DOHH2 (cell line): Measurements from ENCODE around the gene WDR33.

Experiments used
- H3F3A ChIP-seq: fragments of 200-600 bp; sonication (generic), shearing (Covaris generic); 2 replicates; pipeline ENCODE4 v1.6.0; 2016; ENCODE audit warnings: antibody characterized with exemption, mild to moderate bottlenecking; ENCODE audit not compliant: control insufficient read depth, insufficient read depth
- H3K27ac ChIP-seq: fragments of 200-600 bp; sonication (generic); 2 replicates; pipeline ENCODE4 v1.5.1; 2014; ENCODE audit warnings: low read depth, mild to moderate bottlenecking, low read length, moderate library complexity
- H3K27me3 ChIP-seq: fragments of 200-600 bp; sonication (generic); 2 replicates; pipeline ENCODE4 v1.6.1; 2014; ENCODE audit warnings: mild to moderate bottlenecking, low read length, mixed read lengths; ENCODE audit not compliant: control insufficient read depth
- H3K36me3 ChIP-seq: fragments of 200-600 bp; sonication (generic); 2 replicates; pipeline ENCODE4 v1.6.1; 2014; ENCODE audit warnings: mild to moderate bottlenecking, low read length, moderate library complexity, mixed read lengths; ENCODE audit not compliant: control insufficient read depth
- H3K4me1 ChIP-seq: fragments of 200-600 bp; sonication (generic); 2 replicates; pipeline ENCODE4 v1.6.1; 2014; ENCODE audit warnings: mild to moderate bottlenecking, low read length, mixed read lengths; ENCODE audit not compliant: control insufficient read depth
- H3K4me2 ChIP-seq: fragments of 200-600 bp; sonication (generic); 2 replicates; pipeline ENCODE4 v1.6.0; 2014; ENCODE audit warnings: mild to moderate bottlenecking, low read length, moderate library complexity
- H3K4me3 ChIP-seq: fragments of 200-600 bp; sonication (generic); 2 replicates; pipeline ENCODE4 v1.5.1; 2014; ENCODE audit warnings: mild to moderate bottlenecking, low read length, mixed read lengths
- H3K79me2 ChIP-seq: fragments of 200-600 bp; sonication (generic); 2 replicates; pipeline ENCODE4 v1.6.1; 2014; ENCODE audit warnings: mild to moderate bottlenecking, low read length, mixed read lengths; ENCODE audit not compliant: control insufficient read depth
- H3K9me2 ChIP-seq: fragments of 200-600 bp; sonication (generic); replicated peaks from 2 replicates; pipeline ENCODE4 v1.6.1; 2014; ENCODE audit warnings: mild to moderate bottlenecking, low read length, mixed read lengths; ENCODE audit not compliant: control insufficient read depth
- H3K9me3 ChIP-seq: fragments of 200-600 bp; sonication (generic); 2 replicates; pipeline ENCODE4 v1.6.1; 2014; ENCODE audit warnings: antibody characterized with exemption, low read length, mixed read lengths; ENCODE audit not compliant: control insufficient read depth, insufficient read depth
- H4K20me1 ChIP-seq: fragments of 200-600 bp; sonication (generic); 2 replicates; pipeline ENCODE4 v1.6.0; 2014; ENCODE audit warnings: low read depth, mild to moderate bottlenecking, antibody characterized with exemption, low read length, moderate library complexity; ENCODE audit not compliant: control insufficient read depth, insufficient read depth
- CTCF ChIP-seq: fragments of 200-600 bp; sonication (generic); IDR thresholded peaks from one replicate; pipeline ENCODE4 v1.5.1; 2014; ENCODE audit warnings: antibody characterized with exemption, mild to moderate bottlenecking, low read depth, low read length; ENCODE audit not compliant: poor library complexity, severe bottlenecking
- EZH2phosphoT487 ChIP-seq: fragments of 200-600 bp; sonication (generic); IDR thresholded peaks from 2 replicates; pipeline ENCODE4 v1.6.1; 2017; ENCODE audit warnings: borderline replicate concordance, mild to moderate bottlenecking, antibody characterized with exemption, low read length, moderate library complexity, mixed read lengths

WDR33 gene

GRCh38 chr2:127719301-127720218 is 91.4 kb downstream of the WDR33 start:
- no peak overlapping the region for H3K27ac ChIP-seq
- H3K79me2 ChIP-seq: no peaks in the 10 kb centered on the region
- no peaks in the 10 kb centered on the region for H3K27me3 ChIP-seq
- H3K4me3 ChIP-seq: no peak overlapping the region
- H4K20me1 ChIP-seq: no peaks in the 10 kb centered on the region
- no peaks in the 10 kb centered on the region for H3K9me3 ChIP-seq
- H3K4me1 ChIP-seq: no peaks in the 10 kb centered on the region
- H3K9me2 ChIP-seq: no peaks in the 10 kb centered on the region
- H3K36me3 ChIP-seq: peaks cover 84% of the 10 kb centered on the region
- H3K4me2 ChIP-seq: no peak overlapping the region
- H3F3A ChIP-seq: peaks cover 4% of the 10 kb centered on the region; the same call in 1 of the 2 replicates
- no peak for TF ChIP-seq EZH2phosphoT487
- no peak for TF ChIP-seq CTCF

DNA sequence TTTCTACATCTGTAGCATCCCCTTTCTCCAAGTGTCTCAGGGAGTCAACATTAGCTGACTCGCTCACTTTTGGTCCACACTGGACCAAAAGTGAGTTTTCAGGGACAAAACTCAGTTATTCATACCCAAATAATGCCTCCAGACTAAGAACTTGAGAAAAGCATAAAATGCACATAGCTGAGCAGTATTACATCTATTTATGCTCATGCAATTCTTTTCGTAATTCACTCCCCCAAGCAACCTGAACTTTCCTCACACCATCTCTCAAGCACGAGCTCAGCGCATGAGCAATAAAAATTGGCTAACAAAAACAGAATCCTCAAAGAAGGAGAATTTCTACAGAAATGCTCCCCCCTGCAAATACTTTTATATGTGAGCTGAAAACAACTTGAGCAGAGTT is 92.7 kb downstream of the WDR33 start:
- H4K20me1 ChIP-seq: no peaks in the 10 kb centered on the region
- H3K9me2 ChIP-seq: no peaks in the 10 kb centered on the region
- H3K4me2 ChIP-seq: no peak overlapping the region
- TF ChIP-seq EZH2phosphoT487 (no peak), CTCF (no peak)
- H3K36me3 ChIP-seq: peaks cover 89% of the 10 kb centered on the region
- H3K4me3 ChIP-seq: no peak overlapping the region
- no peak overlapping the region for H3K27ac ChIP-seq
- H3K9me3 ChIP-seq: no peaks in the 10 kb centered on the region
- H3K4me1 ChIP-seq: no peaks in the 10 kb centered on the region
- H3F3A ChIP-seq: peaks cover 4% of the 10 kb centered on the region; the same call in 1 of the 2 replicates
- H3K79me2 ChIP-seq: no peaks in the 10 kb centered on the region
- H3K27me3 ChIP-seq: no peaks in the 10 kb centered on the region

DNA sequence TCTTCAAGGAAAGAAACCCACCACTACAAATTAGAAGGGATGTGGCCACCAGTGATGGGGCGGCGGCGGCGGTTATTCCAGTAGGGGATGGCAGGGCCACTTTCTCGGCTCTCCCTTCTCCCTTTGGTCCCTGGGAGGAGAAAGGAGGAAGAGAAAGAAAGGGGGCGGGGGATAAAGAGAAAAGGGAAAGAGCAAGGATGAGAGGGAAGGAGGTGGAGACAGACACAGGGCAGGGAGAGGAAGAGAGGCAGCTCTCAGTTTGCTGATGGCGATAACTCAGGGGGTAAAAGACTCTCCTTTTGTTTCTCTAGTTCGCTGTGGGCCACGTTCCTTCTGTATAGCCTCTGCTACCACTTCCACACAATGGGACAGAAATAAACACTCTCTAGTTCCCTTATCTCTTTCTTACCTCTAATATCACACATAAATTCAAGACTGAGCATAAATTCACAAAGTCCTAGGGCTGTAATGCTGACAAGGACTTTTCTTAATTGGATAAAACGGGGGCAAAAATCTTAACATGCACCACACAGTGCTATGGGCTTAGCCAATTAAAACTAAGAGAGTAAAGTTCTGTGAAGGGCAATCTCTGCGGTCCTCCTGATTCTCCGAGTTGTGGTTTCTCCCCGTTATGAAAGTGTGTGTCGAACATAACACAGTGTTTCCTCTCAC is 95.1 kb downstream of the WDR33 start:
- no peak overlapping the region for H3K27ac ChIP-seq
- H4K20me1 ChIP-seq: no peaks in the 10 kb centered on the region
- H3K4me1 ChIP-seq: no peaks in the 10 kb centered on the region
- no peaks in the 10 kb centered on the region for H3K9me2 ChIP-seq
- H3K9me3 ChIP-seq: no peaks in the 10 kb centered on the region
- H3K36me3 ChIP-seq: peaks cover 77% of the 10 kb centered on the region
- peaks cover 4% of the 10 kb centered on the region; the same call in 1 of the 2 replicates for H3F3A ChIP-seq
- TF ChIP-seq EZH2phosphoT487 (no peak), CTCF (no peak)
- no peak overlapping the region for H3K4me3 ChIP-seq
- no peak overlapping the region for H3K4me2 ChIP-seq
- no peaks in the 10 kb centered on the region for H3K27me3 ChIP-seq
- H3K79me2 ChIP-seq: no peaks in the 10 kb centered on the region
